NCI-H1105 treated with DMSO at 0.1 percent for 48 hours (cell line): Measurements from ENCODE around the gene LIX1L.
A peak's percentile ranks its signal among the peaks of the same experiment; 100 is the strongest.

ENCODE experiments used
- DNase-seq: peaks from one replicate; lab custom pipeline; 2025; lab: John Stamatoyannopoulos, UW

LIX1L gene

GRCh38 chr1:145893306-145894055 lies 64.3 kb downstream of the LIX1L start:
- no peak for DNase-seq

GRCh38 chr1:145892486-145893087 lies 65.2 kb downstream of the LIX1L start:
- DNase-seq = no peak

GRCh38 chr1:145891587-145892485 lies 66.0 kb downstream of the LIX1L start:
- DNase-seq = peak; percentile 97

- DNase-seq = no peak
Measured at GRCh38 chr1:145891143-145891542, 66.7 kb downstream of the LIX1L start.

GRCh38 chr1:145889722-145890121 lies 68.1 kb downstream of the LIX1L start:
- no peak for DNase-seq

- no peak for DNase-seq
Measured at GRCh38 chr1:145887631-145888030, 70.2 kb downstream of the LIX1L start.

- DNase-seq = no peak
Measured at GRCh38 chr1:145886816-145887215, 71.0 kb downstream of the LIX1L start.

- DNase-seq = no peak
Measured at GRCh38 chr1:145886390-145886789, 71.4 kb downstream of the LIX1L start.

- DNase-seq = peak; percentile 52
Measured at GRCh38 chr1:145885738-145886287, 72.0 kb downstream of the LIX1L start, which contains the start of gene ANKRD35. Gene ANKRD35, minus strand, starts transcription at chr1:145885866. Its CDS starts 108 bp downstream, at chr1:145885758.

- DNase-seq = no peak
Measured at GRCh38 chr1:145884675-145885074, 73.1 kb downstream of the LIX1L start.
